HepG2 (cell line): ENCODE measurements around the gene CEP19. TPM values are rescaled to one million over a fixed set of nuclear protein-coding genes. Genes with fewer than 3 reads are reported as not detected.

Experiments used
- CC2D1A ChIP-seq: sonication (generic); formaldehyde crosslinking; IDR thresholded peaks from 2 replicates; pipeline ENCODE4 v1.8.1; 2023; ENCODE audit warnings: mild to moderate bottlenecking, missing genetic modification reagents
- ELF1 ChIP-seq: sonication (generic); formaldehyde crosslinking; IDR thresholded peaks from 2 replicates; pipeline ENCODE4 v1.4.0; 2020; ENCODE audit warnings: missing genetic modification reagents
- ELF3 ChIP-seq: IDR thresholded peaks from 2 replicates; pipeline ENCODE4 v1.6.1; 2016; ENCODE audit warnings: missing genetic modification reagents, missing compliant biosample characterization
- ELF4 ChIP-seq: sonication (generic); formaldehyde crosslinking; IDR thresholded peaks from 2 replicates; pipeline ENCODE4 v1.5.0; 2020; ENCODE audit warnings: missing genetic modification reagents, mild to moderate bottlenecking, moderate library complexity, borderline replicate concordance
- HMGXB3 ChIP-seq: sonication (generic); formaldehyde crosslinking; IDR thresholded peaks from 2 replicates; pipeline ENCODE4 v1.4.0; 2020; ENCODE audit warnings: missing genetic modification reagents, borderline replicate concordance
- KAT2B ChIP-seq: fragments of 150-350 bp; IDR thresholded peaks from 2 replicates; pipeline ENCODE4 v1.6.1; 2014; ENCODE audit warnings: low read depth, low read length, borderline replicate concordance
- KDM5A ChIP-seq: fragments of 200-600 bp; sonication (generic); IDR thresholded peaks from 2 replicates; pipeline ENCODE4 v1.7.0; 2018; ENCODE audit warnings: antibody characterized with exemption, mild to moderate bottlenecking, low read length, borderline replicate concordance
- MAX ChIP-seq: IDR thresholded peaks from 2 replicates; pipeline ENCODE4 v1.6.1; 2012; ENCODE audit warnings: inconsistent platforms
- MTA1 ChIP-seq: sonication (generic); formaldehyde crosslinking; IDR thresholded peaks from 2 replicates; pipeline ENCODE4 v1.4.0; 2020; ENCODE audit warnings: missing genetic modification reagents, mild to moderate bottlenecking, borderline replicate concordance
- MTF1 ChIP-seq: sonication (generic); formaldehyde crosslinking; IDR thresholded peaks from 2 replicates; pipeline ENCODE4 v1.5.0; 2020; ENCODE audit warnings: missing genetic modification reagents
- NCOR1 ChIP-seq: fragments of 200-600 bp; sonication (generic); IDR thresholded peaks from 2 replicates; pipeline ENCODE4 v1.7.0; 2017; ENCODE audit warnings: antibody characterized with exemption, low read length, borderline replicate concordance
- POLR2A ChIP-seq, 2 experiments: IDR thresholded peaks; 2 replicates each; pipeline ENCODE4 v1.6.1; 2011; ENCODE audit warnings: low read depth in 2 of 2, low read length in 2 of 2, mild to moderate bottlenecking in 1 of 2, moderate library complexity in 1 of 2; ENCODE audit not compliant: insufficient read depth in 1 of 2
- SAFB2 ChIP-seq: sonication (generic); formaldehyde crosslinking; IDR thresholded peaks from 2 replicates; pipeline ENCODE4 v1.5.1; 2020; ENCODE audit warnings: missing genetic modification reagents, low read depth, mild to moderate bottlenecking, borderline replicate concordance
- SCMH1 ChIP-seq: sonication (generic); formaldehyde crosslinking; IDR thresholded peaks from 2 replicates; pipeline ENCODE4 v1.9.0; 2021; ENCODE audit warnings: missing genetic modification reagents, mild to moderate bottlenecking, borderline replicate concordance
- ZBTB46 ChIP-seq: sonication (generic); formaldehyde crosslinking; IDR thresholded peaks from 2 replicates; pipeline ENCODE4 v1.4.0; 2020; ENCODE audit warnings: mild to moderate bottlenecking, missing genetic modification reagents, borderline replicate concordance
- ZC3H13 ChIP-seq: sonication (generic); formaldehyde crosslinking; IDR thresholded peaks from 2 replicates; pipeline ENCODE4 v1.8.1; 2023; ENCODE audit warnings: mild to moderate bottlenecking, missing genetic modification reagents, moderate library complexity
- ZNF10 ChIP-seq: sonication (generic); formaldehyde crosslinking; IDR thresholded peaks from 2 replicates; pipeline ENCODE4 v1.4.0; 2020; ENCODE audit warnings: mild to moderate bottlenecking, low read depth, missing genetic modification reagents, borderline replicate concordance
- ZNF160 ChIP-seq: sonication (generic); formaldehyde crosslinking; IDR thresholded peaks from 2 replicates; pipeline ENCODE4 v1.8.0; 2022; ENCODE audit warnings: mild to moderate bottlenecking, inconsistent platforms, missing genetic modification reagents
- ZNF460 ChIP-seq: sonication (generic); formaldehyde crosslinking; IDR thresholded peaks from 2 replicates; pipeline ENCODE4 v1.5.1; 2020; ENCODE audit warnings: missing genetic modification reagents, mild to moderate bottlenecking, borderline replicate concordance
- ZNF790 ChIP-seq: sonication (generic); formaldehyde crosslinking; IDR thresholded peaks from 2 replicates; pipeline ENCODE4 v1.8.0; 2022; ENCODE audit warnings: missing genetic modification reagents, mild to moderate bottlenecking, borderline replicate concordance
- ZSCAN22 ChIP-seq: sonication (generic); formaldehyde crosslinking; IDR thresholded peaks from 2 replicates; pipeline ENCODE4 v1.4.0; 2020; ENCODE audit warnings: mild to moderate bottlenecking, missing genetic modification reagents
- ZUFSP ChIP-seq: sonication (generic); formaldehyde crosslinking; IDR thresholded peaks from 2 replicates; pipeline ENCODE4 v1.9.0; 2021; ENCODE audit warnings: missing genetic modification reagents, mild to moderate bottlenecking, borderline replicate concordance
- polyA plus RNA-seq, 8 experiments: library from polyadenylated mRNA; depleted of rRNA in 3 of 8; stranded (reverse) in 7 of 8; unstranded in 1 of 8; fragments of >200 nt; fragmentation: Illumina TruSeq in 4 of 8; extraction: Trizol in 4 of 8; gene quantifications; 2 replicates each; pipeline versions ENCODE4 v1.2.1 to v1.2.3, GENCODE V29; 2011 to 2016; ENCODE audit warnings: low read depth in 4 of 8, missing spikeins in 1 of 8, mixed read lengths in 1 of 8; ENCODE audit not compliant: insufficient read depth in 1 of 8
- total RNA-seq, 5 experiments: library from RNA; depleted of rRNA; stranded (reverse); fragments of >200 nt; fragmentation: Illumina TruSeq; extraction: Trizol; gene quantifications; 2 replicates each; pipeline ENCODE4 v1.2.3, GENCODE V29; 2016; ENCODE audit warnings: low read depth in 1 of 5

The CEP19 gene
- total and polyA plus RNA-seq, 2 of the 13 experiments (the other 11 are each of a cell fraction or from before 2014, with no cell fraction given) = 0.48 to 1.2 TPM

GRCh38 chr3:196739671-196740480 lies 27.8 kb upstream of the CEP19 start, which contains the start of gene PAK2 (continued):
- TF ChIP-seq MAX (peak; percentile 65), MTF1 (CRISPR knock-in tag) (no peak), ELF4 (CRISPR knock-in tag) (no peak), NCOR1 (no peak), ZNF10 (no peak), MTA1 (CRISPR knock-in tag) (0 out of 2 replicates have a peak, but pooled peaks have one; percentile 37), HMGXB3 (CRISPR knock-in tag) (0 out of 2 replicates have a peak, but pooled peaks have one; percentile 15), ZUFSP (no peak), KDM5A (no peak), SCMH1 (no peak), POLR2A (IDR thresholded peaks at IDR 0.05; ENCODE audit: insufficient read depth in 1 of 2, low read depth in 2 of 2, low read length in 2 of 2) (peak; percentile 73 to 79), ZNF790 (CRISPR knock-in tag) (no peak; the same call in 1 of the 2 replicates), CC2D1A (CRISPR knock-in tag) (no peak), ZNF460 (CRISPR knock-in tag) (no peak), ZSCAN22 (no peak), ELF1 (CRISPR knock-in tag) (no peak; the same call in 1 of the 2 replicates), KAT2B (no peak), ZBTB46 (CRISPR knock-in tag) (no peak), ELF3 (CRISPR knock-in tag) (peak; percentile 50; the same call in 1 of the 2 replicates), ZC3H13 (CRISPR knock-in tag) (peak; percentile 29; the same call in 1 of the 2 replicates), ZNF160 (CRISPR knock-in tag) (no peak), SAFB2 (CRISPR knock-in tag) (no peak)
